ENCODE measurements around the gene CADM4. TPM values are rescaled to one million over a fixed set of nuclear protein-coding genes. Genes with fewer than 3 reads are reported as not detected.
A peak's percentile ranks its signal among the peaks of the same experiment; 100 is the strongest.
"Not testable (repeated sequence)": the region's sequence is repeated elsewhere in the genome, so short reads cannot be mapped to it uniquely, and the experiment has no call there.

The CADM4 gene, protein sequence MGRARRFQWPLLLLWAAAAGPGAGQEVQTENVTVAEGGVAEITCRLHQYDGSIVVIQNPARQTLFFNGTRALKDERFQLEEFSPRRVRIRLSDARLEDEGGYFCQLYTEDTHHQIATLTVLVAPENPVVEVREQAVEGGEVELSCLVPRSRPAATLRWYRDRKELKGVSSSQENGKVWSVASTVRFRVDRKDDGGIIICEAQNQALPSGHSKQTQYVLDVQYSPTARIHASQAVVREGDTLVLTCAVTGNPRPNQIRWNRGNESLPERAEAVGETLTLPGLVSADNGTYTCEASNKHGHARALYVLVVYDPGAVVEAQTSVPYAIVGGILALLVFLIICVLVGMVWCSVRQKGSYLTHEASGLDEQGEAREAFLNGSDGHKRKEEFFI
- total RNA-seq: 8.7 and 11.9 TPM in 2 replicates

DNA sequence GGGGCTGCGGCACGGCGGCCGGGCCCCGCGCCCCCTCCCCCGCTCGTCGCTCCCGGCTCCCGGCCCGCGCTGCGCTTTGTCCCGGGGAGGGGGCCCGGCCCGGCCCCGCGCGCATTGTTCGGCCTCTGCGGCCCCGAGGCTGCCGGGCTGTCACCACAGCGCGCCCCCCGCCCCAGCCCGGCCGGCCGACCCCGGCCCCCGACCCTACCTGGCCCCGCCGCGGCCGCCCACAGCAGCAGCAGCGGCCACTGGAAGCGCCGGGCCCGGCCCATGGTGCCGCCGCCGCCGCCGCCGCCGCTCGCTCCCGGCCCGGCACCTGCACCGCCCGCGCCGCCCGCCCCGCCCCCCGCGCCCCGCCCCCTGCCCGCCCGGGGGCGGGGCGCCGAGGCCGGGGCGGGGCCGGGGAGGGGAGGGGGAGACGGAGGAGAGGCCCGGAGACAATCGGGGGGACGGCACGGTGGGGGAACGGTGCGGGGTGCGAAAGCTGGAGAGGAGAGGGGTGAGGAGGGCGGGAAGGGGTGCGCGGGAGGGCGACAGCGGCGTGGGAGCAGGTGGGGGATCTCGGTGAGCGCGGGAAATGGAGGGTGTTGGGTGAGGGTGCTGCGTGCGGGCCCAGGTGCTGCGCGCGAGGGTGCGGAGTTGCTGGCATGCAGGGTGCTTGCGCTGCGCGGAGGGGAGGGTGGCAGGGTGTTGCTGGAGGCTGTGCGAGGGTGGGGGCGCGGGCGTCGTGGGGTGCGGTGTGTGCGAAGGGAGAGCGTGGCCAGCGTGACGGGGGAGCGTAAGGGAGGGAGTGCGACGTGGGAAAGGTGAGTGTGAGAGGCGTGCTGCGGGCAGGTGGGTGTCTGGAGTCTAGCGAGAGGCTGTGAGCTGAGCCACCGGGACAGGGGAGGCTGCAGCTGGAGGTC lies at the start of gene CADM4:
Gene CADM4 (minus strand): TSS at position 332 of the 905 bp plus-strand sequence. CDS start 60 bp downstream, at position 272.
- DNase-seq: peak; percentile 12

DNA sequence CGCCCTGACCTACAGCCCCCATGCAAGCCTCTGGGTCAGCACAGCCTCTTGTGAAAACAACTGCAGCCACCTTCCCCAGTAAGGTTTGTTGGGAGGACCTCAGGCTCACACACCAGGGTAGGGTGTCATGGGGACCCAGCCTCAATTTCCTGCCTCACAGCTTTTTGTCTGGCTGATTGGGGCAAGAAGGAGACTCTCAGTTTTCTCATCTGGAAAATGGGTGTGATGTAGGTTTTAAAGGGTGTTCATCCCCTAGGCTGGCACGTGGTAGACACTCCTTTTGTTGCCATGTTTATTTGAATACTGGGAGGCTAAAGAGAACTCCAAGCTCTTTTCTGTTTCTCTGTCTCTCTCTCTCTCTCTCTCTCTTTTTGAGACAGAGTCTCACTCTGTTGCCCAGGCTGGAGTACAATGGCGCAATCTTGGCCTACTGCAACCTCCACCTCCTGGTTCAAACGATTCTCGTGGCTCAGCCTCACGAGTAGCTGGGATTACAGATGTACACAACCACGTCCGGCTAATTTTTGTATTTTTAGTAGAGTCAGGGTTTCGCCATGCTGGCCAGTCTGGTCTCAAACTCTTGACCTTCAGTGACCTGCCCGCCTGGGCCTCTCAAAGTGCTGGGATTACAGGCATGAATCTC lies 48.5 kb upstream of the CADM4 start:
- DNase-seq: no peak

DNA sequence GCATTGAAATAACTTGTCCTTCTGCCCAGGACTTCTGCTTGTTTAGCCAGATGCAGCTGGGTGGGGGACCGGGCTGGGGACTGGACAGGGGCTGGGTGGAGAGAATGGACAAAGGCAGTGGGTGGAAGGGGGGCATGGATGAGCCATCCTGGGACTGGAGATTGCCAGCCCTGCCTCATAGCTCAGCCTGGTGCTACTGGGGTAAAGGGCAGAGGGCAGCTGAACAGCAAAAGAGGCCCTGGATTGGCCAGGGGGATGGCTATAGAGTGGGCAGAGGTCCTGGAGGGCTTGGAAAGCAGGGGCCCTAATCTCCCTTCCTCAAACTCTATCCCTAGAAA lies 48.0 kb upstream of the CADM4 start:
- no peak for DNase-seq

DNA sequence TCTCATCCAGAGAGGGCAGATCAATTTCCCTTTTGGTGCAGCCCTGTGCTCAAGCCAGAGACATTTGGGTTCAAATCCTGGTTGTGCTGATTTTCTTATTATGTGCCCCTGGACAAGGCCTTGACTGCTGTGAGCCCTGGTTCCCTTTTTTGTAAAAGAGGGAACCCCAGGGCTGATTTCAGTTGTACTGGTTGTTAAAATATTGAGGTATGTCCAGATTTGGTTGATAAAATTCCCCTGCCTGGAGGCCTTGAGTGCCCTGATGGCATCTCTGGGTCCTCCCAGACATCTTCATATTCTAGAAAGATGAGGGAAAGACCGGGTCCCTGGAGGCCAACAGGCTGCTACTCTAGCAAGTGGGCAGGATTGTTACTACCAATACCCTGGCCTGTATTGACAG lies 44.7 kb upstream of the CADM4 start:
- no peak for DNase-seq

DNA sequence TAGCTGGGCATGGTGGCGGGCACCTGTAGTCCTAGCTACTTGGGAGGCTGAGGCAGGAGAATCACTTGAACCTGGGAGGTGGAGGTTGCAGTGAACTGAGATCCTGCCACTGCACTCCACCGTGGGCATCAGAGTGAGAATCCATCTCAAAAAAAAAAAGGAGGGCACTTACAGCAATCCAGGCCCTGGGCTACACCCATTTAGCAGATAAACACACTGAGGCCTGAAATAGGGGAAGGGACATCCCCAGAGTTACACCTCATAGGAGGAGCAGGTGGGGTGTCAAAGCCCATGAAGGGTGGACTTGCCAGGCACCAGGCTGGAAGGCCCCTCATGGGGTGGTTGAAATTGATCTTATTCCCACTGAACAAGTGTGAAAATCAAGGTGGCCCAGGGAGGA lies 44.3 kb upstream of the CADM4 start:
- DNase-seq: no peak

DNA sequence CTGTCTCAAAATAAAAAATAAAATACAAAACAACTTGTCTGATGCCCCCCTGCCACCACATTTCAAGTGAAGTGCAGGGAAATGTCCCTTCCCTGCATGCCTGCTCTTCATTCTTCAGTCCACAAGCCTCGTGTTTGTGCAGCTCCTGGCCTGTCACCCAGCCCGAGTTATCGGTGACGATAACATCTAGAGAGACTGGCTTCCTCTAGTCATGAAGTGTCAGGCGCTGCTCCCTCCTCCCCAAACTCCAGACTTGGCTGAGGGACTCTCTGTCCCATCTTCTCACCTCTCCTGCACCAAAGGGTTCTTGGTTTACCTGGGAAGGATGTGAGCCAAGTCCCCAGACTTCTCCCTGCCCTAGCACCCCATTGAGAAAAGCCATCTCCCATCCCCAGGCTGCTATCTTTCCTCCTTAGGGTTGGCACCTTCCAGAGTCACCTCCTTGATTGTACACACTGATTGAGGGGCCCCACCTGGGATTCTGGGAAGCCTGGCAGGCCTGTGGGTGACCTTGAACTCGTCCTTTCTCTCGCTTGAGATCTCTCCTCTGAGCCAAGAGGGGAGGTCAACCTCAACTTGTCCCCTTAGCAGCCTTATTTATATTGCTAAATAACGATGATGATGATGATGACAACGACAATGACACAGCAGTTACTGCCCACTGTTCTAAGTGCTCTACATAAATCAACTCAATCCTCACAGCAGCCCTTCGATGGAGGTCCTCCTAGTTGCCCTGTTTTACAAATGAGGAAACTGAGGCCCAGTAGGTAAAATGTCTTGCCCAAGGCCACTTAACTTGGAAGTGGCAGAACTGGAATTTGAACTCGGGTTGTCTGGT lies 43.4 kb upstream of the CADM4 start:
- no peak for DNase-seq

DNA sequence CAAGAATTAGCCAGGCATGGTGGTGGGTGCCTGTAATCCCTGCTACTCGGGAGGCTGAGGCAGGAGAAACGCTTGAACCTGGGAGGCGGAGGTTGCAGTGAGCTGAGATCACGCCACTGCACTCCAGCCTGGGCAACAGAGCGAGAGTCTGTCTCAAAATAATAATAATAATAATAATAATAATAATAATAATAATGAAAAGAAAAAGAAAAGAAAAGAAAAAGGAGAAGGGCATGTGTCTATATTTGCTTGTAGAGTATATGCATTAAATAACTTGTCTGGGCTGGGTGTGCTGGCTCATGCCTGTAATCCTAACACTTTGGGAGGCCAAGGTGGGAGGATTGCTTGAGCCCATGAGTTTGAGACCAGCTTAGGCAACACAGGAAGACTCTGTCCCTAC lies 42.6 kb upstream of the CADM4 start:
- DNase-seq: not testable (repeated sequence)

DNA sequence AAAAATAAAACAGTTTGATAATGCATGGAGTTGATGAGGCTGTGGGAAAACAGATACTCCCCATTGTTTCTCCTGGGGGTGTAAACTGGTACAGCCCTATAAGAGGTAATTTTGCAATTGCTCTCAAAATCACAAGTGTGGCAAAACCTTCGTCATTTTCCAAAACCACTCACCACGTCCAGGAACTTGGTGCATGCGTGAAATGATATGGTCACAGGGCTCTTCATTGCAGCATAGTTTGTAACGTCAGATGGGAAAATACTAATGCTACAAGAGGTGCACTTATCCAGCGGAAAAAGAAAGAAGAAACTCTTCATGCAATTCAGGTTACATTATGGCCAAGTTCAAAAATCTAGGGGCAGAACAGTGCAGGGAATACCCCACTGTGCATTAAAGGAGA lies 42.2 kb upstream of the CADM4 start:
- DNase-seq: no peak

DNA sequence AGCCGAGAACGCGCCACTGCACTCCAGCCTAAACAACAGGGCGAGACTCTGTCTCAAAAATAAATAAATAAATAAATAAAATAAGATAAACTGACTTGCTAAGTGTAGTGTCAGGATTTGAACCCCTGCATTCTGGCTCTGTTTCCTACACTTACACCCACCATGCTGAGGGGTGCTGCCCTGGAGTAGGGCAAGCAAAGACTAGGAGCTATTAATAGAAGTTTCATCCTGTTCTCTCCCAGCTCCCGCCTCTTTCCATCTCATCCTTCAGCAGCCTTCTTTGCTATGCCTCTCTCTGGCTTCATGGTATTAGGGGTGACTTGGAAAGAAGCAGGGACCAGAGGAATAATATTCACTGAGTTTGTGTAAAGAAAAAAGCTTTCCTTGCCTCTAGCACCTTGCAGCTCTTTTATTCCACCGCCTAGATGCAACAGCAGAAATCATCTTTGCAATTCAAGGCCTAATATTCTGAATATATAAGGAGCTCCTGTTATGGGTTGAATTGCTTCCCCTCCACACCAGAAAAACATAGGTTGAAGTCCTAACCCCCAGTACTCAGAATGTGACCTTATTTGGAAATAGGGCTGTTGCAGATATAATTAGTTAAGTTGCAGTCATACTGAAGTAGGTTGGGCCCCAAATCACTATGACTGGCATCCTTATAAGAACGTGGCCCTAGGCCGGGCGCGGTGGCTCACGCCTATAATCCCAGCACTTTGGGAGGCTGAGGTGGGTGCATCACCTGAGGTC lies 39.0 kb upstream of the CADM4 start:
- DNase-seq: no peak

DNA sequence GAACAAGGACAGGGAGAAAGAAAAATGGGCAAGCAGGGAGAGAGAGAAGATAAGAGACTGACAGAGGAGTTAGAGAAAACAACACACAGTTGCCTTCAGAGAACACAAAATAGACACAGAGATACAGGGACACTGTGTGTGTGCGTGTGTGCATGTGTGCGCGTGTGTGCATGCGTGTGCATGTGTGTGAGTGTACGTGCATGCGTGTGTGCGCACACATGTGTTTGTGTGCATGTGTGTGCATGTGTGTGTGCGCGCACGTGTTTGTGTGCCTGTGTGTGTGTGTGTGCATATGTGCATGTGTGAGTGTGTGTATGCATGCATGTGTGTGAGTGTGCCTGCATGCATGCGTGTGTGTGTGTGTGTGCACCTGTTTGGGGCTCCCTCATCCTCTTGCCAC lies 36.3 kb upstream of the CADM4 start:
- no peak for DNase-seq

DNA sequence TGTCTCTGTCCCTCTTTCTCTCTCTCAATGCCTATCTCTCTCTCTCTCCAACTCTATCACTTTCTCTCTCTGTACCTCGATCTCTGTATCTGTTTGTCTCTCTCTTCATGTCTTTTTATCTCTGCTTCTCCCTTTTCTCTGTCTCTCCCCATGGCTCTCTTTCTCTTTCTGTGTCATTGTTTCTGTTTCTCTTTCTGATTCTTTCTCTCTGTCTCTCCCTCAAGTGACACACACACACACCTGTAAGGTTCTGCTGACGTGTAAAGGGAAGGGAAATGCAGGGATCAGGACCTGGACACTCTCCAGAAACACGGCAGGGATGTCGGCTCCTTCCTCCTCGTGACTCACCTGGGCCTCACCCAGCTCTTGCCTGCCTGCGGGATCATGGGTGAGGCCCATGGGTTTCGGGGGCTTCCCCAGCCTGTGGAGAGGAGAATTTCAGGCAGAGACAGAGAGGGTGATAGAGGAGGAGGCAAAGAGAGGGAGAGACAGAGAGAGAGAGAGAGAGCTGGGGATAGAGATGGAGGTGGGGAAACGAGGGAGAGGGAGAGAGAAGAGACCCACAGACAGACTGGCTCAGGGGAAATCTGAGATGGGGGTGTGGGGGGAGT lies 35.7 kb upstream of the CADM4 start:
- peak; percentile 29 for DNase-seq

DNA sequence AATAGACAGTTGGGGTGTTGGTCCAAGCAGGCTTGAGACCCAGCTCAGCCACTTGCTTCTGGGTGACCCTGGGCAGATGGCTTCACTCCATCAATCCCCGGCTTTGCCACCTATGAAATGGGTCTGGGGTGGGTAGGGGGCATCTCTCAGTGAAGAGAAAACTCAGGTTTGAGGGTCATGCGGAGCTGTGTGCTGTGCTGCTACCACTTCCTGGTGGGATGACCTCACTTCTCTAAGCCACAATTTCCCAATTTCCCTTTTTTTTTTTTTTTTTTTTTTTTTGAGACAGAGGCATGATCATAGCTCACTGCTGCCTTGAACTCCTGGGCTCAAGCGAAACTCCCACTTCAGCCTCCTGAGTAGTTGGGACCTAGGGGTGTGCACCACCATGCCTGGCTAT lies 34.9 kb upstream of the CADM4 start:
- DNase-seq: no peak

DNA sequence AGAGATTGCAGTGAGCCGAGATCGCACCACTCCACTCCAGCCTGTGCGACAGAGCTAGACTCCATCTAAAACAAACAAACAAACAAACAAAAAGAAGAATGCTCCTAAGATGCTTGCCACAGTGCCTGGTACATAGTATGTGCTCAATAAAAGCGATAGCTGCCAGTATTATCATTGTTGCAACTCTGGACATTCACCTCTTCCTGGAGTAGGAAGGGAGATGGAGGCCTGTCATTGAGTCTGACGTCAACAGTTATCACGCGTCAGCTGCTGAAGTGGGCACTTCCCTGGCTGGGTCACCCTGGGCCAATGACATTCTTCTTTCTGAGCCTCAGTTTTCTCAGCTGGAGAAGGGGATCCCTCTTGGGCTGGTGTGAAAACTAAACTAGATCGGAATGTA lies 34.5 kb upstream of the CADM4 start:
- no peak for DNase-seq

DNA sequence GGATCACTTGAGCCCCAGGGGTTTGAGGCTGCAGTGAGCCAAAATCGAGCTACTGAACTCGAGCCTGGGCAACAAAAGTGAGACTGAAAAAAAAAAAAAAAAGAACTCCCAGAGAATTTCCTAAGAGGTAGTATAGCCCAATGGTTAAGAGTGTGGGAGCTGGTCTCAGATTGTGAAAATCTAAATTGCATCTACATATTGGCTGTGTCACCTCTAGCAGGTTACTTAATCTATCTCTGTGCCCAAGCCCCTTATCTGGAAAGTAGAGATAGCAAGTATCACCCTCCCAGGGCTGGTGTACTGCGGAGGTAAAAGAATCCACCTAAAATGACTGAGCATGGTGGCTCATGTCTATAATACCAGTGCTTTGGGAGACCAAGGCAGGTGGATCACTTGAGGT lies 34.0 kb upstream of the CADM4 start:
- no peak for DNase-seq

DNA sequence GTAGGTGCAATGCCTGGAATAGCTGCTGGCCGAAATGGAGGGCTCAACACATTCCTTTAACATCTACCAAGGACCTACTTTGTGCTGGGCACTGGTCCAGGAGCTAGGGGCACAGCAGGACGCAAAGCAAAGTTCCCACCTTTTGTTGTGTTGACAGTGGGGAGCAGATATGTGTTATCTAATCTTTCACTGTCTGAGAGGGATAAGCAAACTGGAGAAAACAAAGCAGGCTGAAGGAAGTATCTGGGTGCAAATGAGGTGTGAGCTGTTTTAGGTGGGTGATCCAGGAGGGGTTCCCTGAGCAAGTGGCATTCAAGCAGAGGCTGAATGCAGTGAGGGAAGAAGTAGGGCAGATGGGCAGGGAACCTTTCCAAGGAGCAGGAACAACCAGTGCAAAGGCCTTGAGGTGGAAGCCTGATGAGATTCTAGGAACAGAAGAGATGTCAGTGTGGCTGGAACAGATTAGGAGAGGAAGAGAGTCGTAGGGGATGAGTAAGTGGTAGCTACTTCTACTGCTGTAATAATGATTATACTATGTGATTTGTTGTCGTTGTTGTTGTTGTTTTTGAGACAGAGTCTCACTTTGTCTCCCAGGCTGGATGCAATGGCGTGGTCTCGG lies 32.5 kb upstream of the CADM4 start:
- DNase-seq: no peak

DNA sequence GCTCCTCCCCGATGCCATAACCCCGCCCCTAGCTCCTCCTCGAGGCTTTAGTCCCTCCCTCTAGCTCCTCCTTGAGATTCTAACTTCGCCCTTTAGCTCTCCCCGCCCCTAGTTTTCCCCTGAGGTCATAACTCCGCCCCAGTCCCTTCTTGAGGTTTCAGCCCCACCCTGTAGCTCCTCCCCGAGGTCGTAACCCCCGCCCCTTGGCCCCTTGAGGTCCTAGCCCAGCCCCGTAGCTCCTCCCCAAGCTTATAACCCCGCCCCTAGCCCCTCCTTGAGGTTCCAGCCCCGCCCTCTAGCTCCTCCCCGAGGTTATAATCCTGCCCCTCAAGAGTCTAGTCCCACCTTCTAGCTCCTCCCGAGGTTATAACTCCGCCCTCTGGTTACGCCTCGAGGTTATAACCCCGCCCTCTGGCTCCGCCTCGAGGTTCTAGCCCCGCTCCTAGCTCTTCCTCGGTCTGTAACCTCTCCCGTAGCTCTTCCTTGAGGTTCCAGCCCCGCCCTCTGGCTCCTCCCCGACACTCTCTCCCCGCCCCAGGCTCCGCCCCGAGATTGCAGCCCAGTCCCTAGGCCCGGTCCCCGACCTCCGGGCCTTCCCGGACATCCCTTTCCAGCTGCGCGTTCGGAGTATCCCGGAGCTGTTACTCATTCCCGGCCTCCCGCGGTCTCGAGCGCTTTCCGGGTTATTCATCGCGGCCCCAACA lies 28.9 kb upstream of the CADM4 start:
- DNase-seq: peak; percentile 100

DNA sequence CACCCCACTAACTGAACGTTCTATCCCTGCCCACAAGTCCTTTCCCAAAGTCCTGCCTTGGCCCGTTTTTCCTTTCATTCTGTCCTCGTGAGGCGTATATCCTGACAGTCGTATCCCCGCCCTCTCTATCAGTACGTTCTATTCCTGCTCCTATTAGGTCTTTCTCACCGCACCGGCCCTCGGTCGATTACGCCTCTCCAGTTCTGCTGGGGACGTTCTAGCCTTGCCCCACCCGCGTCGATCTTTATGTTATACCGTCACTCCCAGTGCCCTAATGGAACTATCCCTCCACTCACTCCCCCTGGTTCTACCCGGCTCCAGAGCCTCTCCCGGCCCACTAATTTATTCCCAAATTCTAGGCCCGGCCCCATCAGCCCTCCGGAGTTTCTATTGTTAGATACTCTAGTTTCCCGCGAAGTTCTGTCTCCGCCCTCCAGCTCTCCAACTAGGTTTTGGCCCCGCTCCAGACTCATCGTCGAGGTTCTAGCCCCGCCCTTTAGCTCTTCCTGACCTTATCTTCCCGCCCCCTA lies 28.3 kb upstream of the CADM4 start:
- peak; percentile 63 for DNase-seq

DNA sequence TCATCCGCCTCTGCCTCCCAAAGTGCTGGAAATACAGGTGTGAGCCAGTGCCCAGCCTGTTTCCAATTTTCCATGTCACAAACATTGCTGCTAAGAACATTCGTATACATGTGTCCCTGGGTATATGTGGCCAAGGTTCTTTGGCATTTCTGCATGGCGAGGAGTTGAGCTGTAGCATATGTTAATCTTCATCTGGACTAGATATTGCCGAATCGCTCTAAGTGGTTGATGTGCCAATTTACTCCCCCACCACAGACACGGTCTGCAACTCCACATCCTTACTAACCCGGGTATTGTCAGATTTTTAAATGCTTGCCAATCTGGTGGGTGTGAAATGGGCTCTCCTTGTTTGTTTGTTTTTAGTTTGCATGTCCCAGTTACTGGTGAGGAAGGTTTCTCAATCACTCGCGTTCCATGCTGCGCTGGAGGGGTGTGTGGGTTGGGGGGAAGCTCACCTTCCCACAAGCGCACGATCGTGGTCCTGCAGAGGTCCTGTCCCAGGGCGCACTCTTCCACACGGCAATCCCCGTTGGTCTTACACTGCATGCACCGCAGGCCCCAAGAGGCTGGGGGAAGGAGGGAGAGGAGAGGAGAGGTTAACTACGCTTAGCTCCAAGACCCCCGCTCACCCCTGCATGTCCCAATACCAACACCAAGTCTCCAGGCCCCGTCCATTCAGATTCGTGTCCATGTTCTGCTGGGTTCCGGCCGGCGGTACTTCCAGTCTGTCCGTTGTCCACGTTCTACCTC lies 27.7 kb upstream of the CADM4 start:
- DNase-seq: no peak

DNA sequence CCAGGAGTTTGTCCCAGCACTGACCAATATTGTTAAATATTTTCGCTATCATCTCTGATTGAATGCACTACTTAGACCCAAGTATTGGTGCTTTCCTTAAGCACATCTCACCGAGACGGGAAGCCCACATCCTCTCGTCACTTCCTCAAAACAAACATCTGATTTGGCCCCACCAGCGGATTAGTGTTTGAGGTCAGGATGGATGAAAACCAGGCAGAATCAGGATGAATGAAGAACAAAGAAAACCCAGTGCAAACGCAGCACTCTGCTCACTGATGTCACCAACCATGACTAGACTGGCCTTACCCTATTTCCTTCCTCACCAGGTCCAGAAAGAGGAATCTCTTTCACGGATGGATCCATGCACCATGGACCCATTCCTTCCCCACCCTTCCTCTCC lies 24.4 kb upstream of the CADM4 start:
- DNase-seq: peak; percentile 89

Measured in dermis blood vessel endothelial cell (primary cell).